ENCODE measurements around the gene INPP5D.

DNA sequence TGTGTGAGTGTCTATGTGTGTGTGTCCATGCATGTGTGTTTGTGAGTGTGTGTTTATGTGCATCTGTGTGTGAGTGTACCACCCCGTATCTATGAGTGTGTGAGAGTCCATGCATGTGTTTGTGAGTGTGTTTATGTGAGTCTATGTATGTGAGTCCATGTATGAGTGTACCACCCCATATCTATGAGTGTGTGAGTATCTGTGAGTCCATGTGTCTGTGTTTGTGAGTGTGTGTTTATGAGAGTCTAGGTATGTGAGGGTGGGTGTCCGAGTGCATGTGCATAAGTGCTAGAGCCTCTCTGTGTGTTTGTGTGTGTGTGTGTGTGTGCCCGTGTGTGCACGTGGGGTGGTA lies 105.4 kb downstream of the INPP5D start:
- TF ChIP-seq CTCF (IDR thresholded peaks at IDR 0.05; ENCODE audit: low read depth, low read length) (no peak), EZH2phosphoT487 (IDR thresholded peaks at IDR 0.05; ENCODE audit: low read depth) (no peak)

Measured in OCI-LY3 (cell line).